Endothelial cell (in vitro differentiated cells): Measurements from ENCODE around the gene FAM107B. TPM values are rescaled to one million over a fixed set of nuclear protein-coding genes. Genes with fewer than 3 reads are reported as not detected.
"Not testable (repeated sequence)": the region's sequence is repeated elsewhere in the genome, so short reads cannot be mapped to it uniquely, and the experiment has no call there.

ENCODE experiments used
- DNase-seq: peaks from one replicate; pipeline ENCODE4 v3.0.0; 2021; ENCODE audit warnings: low spot score
- H3K27ac Mint-ChIP-seq: one replicate; pipeline ENCODE4 v1.8.0; 2021; ENCODE audit warnings: mixed read lengths, inconsistent platforms; ENCODE audit not compliant: unreplicated experiment
- H3K27me3 Mint-ChIP-seq: one replicate; pipeline ENCODE4 v1.8.0; 2021; ENCODE audit warnings: mild to moderate bottlenecking, moderate library complexity, mixed read lengths, inconsistent platforms; ENCODE audit not compliant: unreplicated experiment
- H3K36me3 Mint-ChIP-seq: one replicate; pipeline ENCODE4 v1.8.0; 2021; ENCODE audit warnings: mild to moderate bottlenecking, low read depth, mixed read lengths, inconsistent platforms; ENCODE audit not compliant: unreplicated experiment
- H3K4me1 Mint-ChIP-seq: one replicate; pipeline ENCODE4 v1.8.0; 2021; ENCODE audit warnings: mild to moderate bottlenecking, mixed read lengths, inconsistent platforms; ENCODE audit not compliant: unreplicated experiment
- H3K4me3 Mint-ChIP-seq: one replicate; pipeline ENCODE4 v1.8.0; 2021; ENCODE audit warnings: mild to moderate bottlenecking, mixed read lengths, inconsistent platforms; ENCODE audit not compliant: unreplicated experiment
- H3K9me3 Mint-ChIP-seq: one replicate; pipeline ENCODE4 v1.8.0; 2021; ENCODE audit warnings: mixed read lengths, inconsistent platforms; ENCODE audit not compliant: unreplicated experiment
- CTCF ChIP-seq: fragments of 200-600 bp; sonication (generic); IDR thresholded peaks from one replicate; pipeline ENCODE4 v1.5.0; 2021; ENCODE audit warnings: antibody characterized with exemption; ENCODE audit not compliant: unreplicated experiment
- total RNA-seq: library from RNA; stranded (reverse); fragmentation: NEBNext Ultra II Directional; extraction: Animal tissue kit (Norgen Biotek cat#: 25700); gene quantifications from one replicate; pipeline ENCODE4 v1.2.1, GENCODE V29; 2021; ENCODE audit not compliant: unreplicated experiment

Gene FAM107B
- total RNA-seq, 1 donor from 2014 or later, result 462 TPM

GRCh38 chr10:14661818-14662217 is 112.9 kb downstream of the FAM107B start:
- peaks cover 1% of the 10 kb centered on the region for H3K27me3 Mint-ChIP-seq
- no peaks in the 10 kb centered on the region for H3K36me3 Mint-ChIP-seq
- TF ChIP-seq CTCF, result no peak
- DNase-seq, result no peak
- no peak overlapping the region for H3K4me3 Mint-ChIP-seq
- no peaks in the 10 kb centered on the region for H3K9me3 Mint-ChIP-seq
- no peak overlapping the region for H3K27ac Mint-ChIP-seq
- H3K4me1 Mint-ChIP-seq, result no peaks in the 10 kb centered on the region

- no peak overlapping the region for H3K4me3 Mint-ChIP-seq
- H3K27me3 Mint-ChIP-seq, result peaks cover 1% of the 10 kb centered on the region
- H3K27ac Mint-ChIP-seq, result no peak overlapping the region
- H3K36me3 Mint-ChIP-seq, result no peaks in the 10 kb centered on the region
- H3K9me3 Mint-ChIP-seq, result no peaks in the 10 kb centered on the region
- TF ChIP-seq CTCF, result no peak
- no peaks in the 10 kb centered on the region for H3K4me1 Mint-ChIP-seq
- no peak for DNase-seq
Measured at GRCh38 chr10:14660831-14661230, 113.9 kb downstream of the FAM107B start.

GRCh38 chr10:14659626-14660196 is 115.0 kb downstream of the FAM107B start:
- Mint-ChIP-seq H3K27me3 (peaks cover 1% of the 10 kb centered on the region), H3K4me3 (no peak overlapping the region), H3K4me1 (no peaks in the 10 kb centered on the region), H3K27ac (no peak overlapping the region), H3K36me3 (no peaks in the 10 kb centered on the region), H3K9me3 (no peaks in the 10 kb centered on the region)
- no peak for DNase-seq
- no peak for TF ChIP-seq CTCF

GRCh38 chr10:14659137-14659536 is 115.6 kb downstream of the FAM107B start:
- DNase-seq, H3K9me3 Mint-ChIP-seq, H3K27ac Mint-ChIP-seq, H3K4me3 Mint-ChIP-seq, H3K27me3 Mint-ChIP-seq, H3K4me1 Mint-ChIP-seq, H3K36me3 Mint-ChIP-seq: not testable (repeated sequence)

- DNase-seq, result no peak
- Mint-ChIP-seq H3K9me3 (no peaks in the 10 kb centered on the region), H3K27me3 (peaks cover 2% of the 10 kb centered on the region), H3K4me3 (no peak overlapping the region), H3K27ac (no peak overlapping the region), H3K4me1 (peaks cover 4% of the 10 kb centered on the region), H3K36me3 (no peaks in the 10 kb centered on the region)
- TF ChIP-seq CTCF, result no peak
Measured at GRCh38 chr10:14658331-14659127, 116.2 kb downstream of the FAM107B start.
